Vagina (tissue), 2 donors: Measurements from ENCODE around the gene THOC1.

Experiments used
- POLR2AphosphoS5 ChIP-seq, 2 donors: sonication (generic); formaldehyde crosslinking; IDR thresholded peaks; one replicate each; pipeline ENCODE4 v1.9.0; 2017; ENCODE audit warnings: antibody characterized with exemption in 2 of 2, mild to moderate bottlenecking in 2 of 2, low read depth in 1 of 2; ENCODE audit not compliant: insufficient read depth in 1 of 2
- TF ChIP-seq, protein P1 (sequence below), 3 experiments: fragments of 450-650 bp in 2 of 3; fragments of 200-600 bp in 1 of 3; sonication (generic) in 1 of 3; IDR thresholded peaks; one replicate each; pipeline ENCODE4 v1.5.1; 2017 to 2019; ENCODE audit warnings: antibody characterized with exemption in 3 of 3, mild to moderate bottlenecking in 2 of 3, moderate library complexity in 2 of 3

DNA sequence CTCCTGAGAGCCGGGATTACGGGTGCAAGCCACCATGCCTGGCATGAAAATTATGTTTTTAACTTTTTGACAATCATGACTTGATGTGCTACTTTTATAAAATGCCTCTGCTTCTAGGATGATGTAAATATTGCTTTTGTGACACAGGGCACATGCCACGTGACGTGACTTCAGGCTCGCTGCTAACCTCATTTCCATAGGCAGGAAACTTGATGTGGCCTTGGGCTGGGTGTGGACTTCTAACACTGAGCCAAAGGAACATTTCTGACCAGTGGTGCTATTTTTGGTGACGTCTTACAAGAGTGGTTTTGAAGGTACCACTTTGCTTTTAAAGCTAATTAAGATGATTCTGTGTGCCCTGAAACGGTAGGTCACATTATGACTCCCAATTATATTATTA lies 34.2 kb upstream of the THOC1 start:
- TF ChIP-seq, protein P1, sequence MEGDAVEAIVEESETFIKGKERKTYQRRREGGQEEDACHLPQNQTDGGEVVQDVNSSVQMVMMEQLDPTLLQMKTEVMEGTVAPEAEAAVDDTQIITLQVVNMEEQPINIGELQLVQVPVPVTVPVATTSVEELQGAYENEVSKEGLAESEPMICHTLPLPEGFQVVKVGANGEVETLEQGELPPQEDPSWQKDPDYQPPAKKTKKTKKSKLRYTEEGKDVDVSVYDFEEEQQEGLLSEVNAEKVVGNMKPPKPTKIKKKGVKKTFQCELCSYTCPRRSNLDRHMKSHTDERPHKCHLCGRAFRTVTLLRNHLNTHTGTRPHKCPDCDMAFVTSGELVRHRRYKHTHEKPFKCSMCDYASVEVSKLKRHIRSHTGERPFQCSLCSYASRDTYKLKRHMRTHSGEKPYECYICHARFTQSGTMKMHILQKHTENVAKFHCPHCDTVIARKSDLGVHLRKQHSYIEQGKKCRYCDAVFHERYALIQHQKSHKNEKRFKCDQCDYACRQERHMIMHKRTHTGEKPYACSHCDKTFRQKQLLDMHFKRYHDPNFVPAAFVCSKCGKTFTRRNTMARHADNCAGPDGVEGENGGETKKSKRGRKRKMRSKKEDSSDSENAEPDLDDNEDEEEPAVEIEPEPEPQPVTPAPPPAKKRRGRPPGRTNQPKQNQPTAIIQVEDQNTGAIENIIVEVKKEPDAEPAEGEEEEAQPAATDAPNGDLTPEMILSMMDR (IDR thresholded peaks at IDR 0.05), result no peak
- TF ChIP-seq POLR2AphosphoS5 (IDR thresholded peaks at IDR 0.05; ENCODE audit: insufficient read depth in 1 of 2, low read depth in 1 of 2), result no peak
